GM19372 (cell line): ENCODE measurements around the gene PRAMEF6.
"Not testable (repeated sequence)": the region's sequence is repeated elsewhere in the genome, so short reads cannot be mapped to it uniquely, and the experiment has no call there.

Source experiments
- ATAC-seq: cut with Tn5 transposase; IDR thresholded peaks from one replicate; pipeline ENCODE4 v1.9.1; 2021; ENCODE audit warnings: mild to moderate bottlenecking, low read depth, moderate library complexity; ENCODE audit not compliant: unreplicated experiment

PRAMEF6 gene

GRCh38 chr1:12947480-12947879, at the start of gene PRAMEF6:
Gene PRAMEF6 (minus strand): TSS chr1:12947580. CDS start chr1:12942518, 5,062 bp downstream.
- not testable (repeated sequence) for ATAC-seq

- not testable (repeated sequence) for ATAC-seq
Observed at GRCh38 chr1:12924368-12924767, 23.0 kb downstream of the PRAMEF6 start.

GRCh38 chr1:12921749-12922148, 25.6 kb downstream of the PRAMEF6 start:
- ATAC-seq: not testable (repeated sequence)

GRCh38 chr1:12916310-12916709, 31.1 kb downstream of the PRAMEF6 start, which contains the start of gene PRAMEF7:
Gene PRAMEF7 (plus strand): TSS chr1:12916610. CDS start chr1:12917693, 1,083 bp downstream.
- not testable (repeated sequence) for ATAC-seq

GRCh38 chr1:12903793-12904572, 43.4 kb downstream of the PRAMEF6 start:
- ATAC-seq: not testable (repeated sequence)

GRCh38 chr1:12899186-12899585, 48.2 kb downstream of the PRAMEF6 start:
- not testable (repeated sequence) for ATAC-seq

- ATAC-seq: not testable (repeated sequence)
Observed at GRCh38 chr1:12898170-12898569, 49.2 kb downstream of the PRAMEF6 start, which contains the start of gene PRAMEF10. Gene PRAMEF10 (minus strand): TSS chr1:12898270. CDS start chr1:12895847, 2,423 bp downstream.
